Calu3 (cell line): ENCODE measurements around the gene RNF214. TPM values are rescaled to one million over a fixed set of nuclear protein-coding genes. Genes with fewer than 3 reads are reported as not detected.

Experiments
- BruUV-seq: library from RNA; stranded (reverse); fragments of 400-500 nt; replicated peaks from 2 replicates; lab custom pipeline; 2021; lab: Mats Ljungman, UMichigan
- CTCF ChIA-PET: fragments of 300-600 bp; sonication (Branson Sonifier 250); formaldehyde crosslinking; loops from one replicate; lab custom pipeline; 2022; ENCODE audit warnings: antibody characterized with exemption; lab: Charles Lee
- DNase-seq: peaks from one replicate; pipeline ENCODE4 v3.0.0; 2022
- H3K27ac Mint-ChIP-seq: one replicate; pipeline ENCODE4 v1.8.0; 2022; ENCODE audit warnings: mixed read lengths; ENCODE audit not compliant: unreplicated experiment
- H3K27me3 Mint-ChIP-seq: one replicate; pipeline ENCODE4 v1.8.0; 2022; ENCODE audit warnings: mixed read lengths; ENCODE audit not compliant: unreplicated experiment
- H3K36me3 Mint-ChIP-seq: one replicate; pipeline ENCODE4 v1.8.0; 2022; ENCODE audit warnings: mild to moderate bottlenecking, moderate library complexity, mixed read lengths; ENCODE audit not compliant: insufficient read depth, unreplicated experiment
- H3K4me1 Mint-ChIP-seq: one replicate; pipeline ENCODE4 v1.8.0; 2022; ENCODE audit warnings: mild to moderate bottlenecking, low read depth, mixed read lengths; ENCODE audit not compliant: unreplicated experiment
- H3K4me3 Mint-ChIP-seq: one replicate; pipeline ENCODE4 v1.8.0; 2022; ENCODE audit warnings: mild to moderate bottlenecking, low read depth, moderate library complexity, mixed read lengths; ENCODE audit not compliant: unreplicated experiment
- H3K9me3 Mint-ChIP-seq: one replicate; pipeline ENCODE4 v1.8.0; 2022; ENCODE audit warnings: low read depth, mixed read lengths; ENCODE audit not compliant: unreplicated experiment
- CTCF ChIP-seq: fragments of 200-600 bp; IDR thresholded peaks from one replicate; pipeline ENCODE4 v1.8.0; 2022; ENCODE audit warnings: antibody characterized with exemption; ENCODE audit not compliant: unreplicated experiment
- intact Hi-C: fragments of 100-400 bp; cut with micrococcal nuclease; formaldehyde crosslinking; loops from one replicate; pipeline ENCODE4 v1.10.0; 2022; ENCODE audit not compliant: unreplicated experiment
- total RNA-seq: library from RNA; stranded (reverse); gene quantifications from 2 replicates; pipeline ENCODE4 v1.2.3, GENCODE V29; 2022

The RNF214 gene
- total RNA-seq, 1 experiment from 2014 or later, result 19.2 TPM

- no peak for DNase-seq
- Mint-ChIP-seq H3K4me3 (no peak overlapping the region), H3K9me3 (no peaks in the 10 kb centered on the region), H3K4me1 (peaks cover 15% of the 10 kb centered on the region), H3K36me3 (peaks cover 9% of the 10 kb centered on the region), H3K27ac (no peak overlapping the region), H3K27me3 (peaks cover 4% of the 10 kb centered on the region)
- TF ChIP-seq CTCF, result no peak
- BruUV-seq, result no TSS peak
- intact Hi-C loops, result no loop called here
- CTCF ChIA-PET, result interaction anchor here (0.7 kb wide), 1 partner anchor 8 kb away, joined by 3 read pairs; no protein-coding TSS in a partner anchor
These were observed 63.1 kb downstream of the RNF214 start for GRCh38 chr11:117295438-117296137.

- no peak for TF ChIP-seq CTCF
- Mint-ChIP-seq H3K27me3 (peaks cover 17% of the 10 kb centered on the region), H3K4me1 (peaks cover 22% of the 10 kb centered on the region), H3K27ac (no peak overlapping the region), H3K36me3 (peaks cover 9% of the 10 kb centered on the region), H3K9me3 (no peaks in the 10 kb centered on the region), H3K4me3 (no peak overlapping the region)
- no peak for DNase-seq
- intact Hi-C loops, result no loop called here
- BruUV-seq, result no TSS peak
- CTCF ChIA-PET, result no interaction called here
These were observed 64.4 kb downstream of the RNF214 start for GRCh38 chr11:117296881-117297280.

GRCh38 chr11:117298195-117298594 is 65.7 kb downstream of the RNF214 start:
- CTCF ChIA-PET, result no interaction called here
- Mint-ChIP-seq H3K27me3 (peaks cover 22% of the 10 kb centered on the region), H3K9me3 (no peaks in the 10 kb centered on the region), H3K4me3 (no peak overlapping the region), H3K27ac (no peak overlapping the region), H3K4me1 (peaks cover 22% of the 10 kb centered on the region), H3K36me3 (peaks cover 5% of the 10 kb centered on the region)
- DNase-seq, result no peak
- TF ChIP-seq CTCF, result no peak
- no TSS peak for BruUV-seq
- intact Hi-C loops, result no loop called here

GRCh38 chr11:117299351-117300282 is 67.1 kb downstream of the RNF214 start:
- TF ChIP-seq CTCF, result no peak
- intact Hi-C loops, result no loop called here
- H3K9me3 Mint-ChIP-seq, result no peaks in the 10 kb centered on the region
- H3K27ac Mint-ChIP-seq, result peak overlapping the region; percentile 38
- peaks cover 5% of the 10 kb centered on the region for H3K36me3 Mint-ChIP-seq
- peaks cover 22% of the 10 kb centered on the region for H3K4me1 Mint-ChIP-seq
- CTCF ChIA-PET, result interaction anchor here (0.9 kb wide), 1 partner anchor 127 kb away, joined by 3 read pairs; no protein-coding TSS in a partner anchor
- peaks cover 22% of the 10 kb centered on the region for H3K27me3 Mint-ChIP-seq
- DNase-seq, result peak; percentile 12
- H3K4me3 Mint-ChIP-seq, result peak overlapping the region; percentile 31
- no TSS peak for BruUV-seq
